NCI-H146 treated with DMSO at 0.1 percent for 48 hours (cell line): ENCODE measurements around the gene OCIAD1.
"Not testable (repeated sequence)": the region's sequence is repeated elsewhere in the genome, so short reads cannot be mapped to it uniquely, and the experiment has no call there.

ENCODE experiments used
- DNase-seq: peaks from one replicate; lab custom pipeline; 2025; ENCODE audit not compliant: unreplicated experiment; lab: John Stamatoyannopoulos, UW

OCIAD1 gene

DNA sequence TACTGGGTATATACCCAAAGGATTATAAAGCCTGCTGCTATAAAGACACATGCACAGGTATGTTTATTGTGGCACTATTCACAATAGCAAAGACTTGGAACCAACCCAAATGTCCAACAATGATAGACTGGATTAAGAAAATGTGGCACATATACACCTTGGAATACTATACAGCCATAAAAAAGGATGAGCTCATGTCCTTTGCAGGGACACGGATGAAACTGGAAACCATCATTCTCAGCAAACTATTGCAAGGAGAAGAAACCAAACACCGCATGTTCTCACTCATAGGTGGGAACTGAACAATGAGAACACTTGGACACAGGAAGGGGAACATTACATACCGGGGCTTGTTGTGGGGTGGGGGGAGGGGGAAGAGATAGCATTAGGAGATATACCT lies 58.9 kb downstream of the OCIAD1 start:
- not testable (repeated sequence) for DNase-seq

- DNase-seq, result no peak
Measured at GRCh38 chr4:48891028-48891619, 60.2 kb downstream of the OCIAD1 start.

DNA sequence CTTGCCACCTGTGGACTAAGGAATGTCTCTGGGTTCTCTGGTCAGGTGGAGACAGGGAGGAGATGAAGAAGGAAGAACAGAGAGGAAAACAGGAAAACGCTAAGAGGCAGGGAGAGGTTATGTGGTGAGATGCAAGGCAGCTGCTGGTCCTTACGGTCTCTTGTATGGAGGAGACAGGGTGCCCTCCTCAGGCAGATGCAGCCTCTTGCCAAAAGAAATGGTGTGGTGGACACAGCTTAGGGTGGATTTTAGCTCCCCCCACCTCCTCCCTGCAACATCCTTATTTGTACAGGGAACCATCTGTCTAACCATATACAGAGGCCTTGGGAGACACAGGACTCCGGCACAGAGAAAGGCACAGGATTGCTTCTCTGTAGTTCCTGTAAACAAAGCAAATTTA lies 66.0 kb downstream of the OCIAD1 start:
- DNase-seq, result no peak

GRCh38 chr4:48898733-48899431 lies 68.0 kb downstream of the OCIAD1 start:
- DNase-seq, result peak; percentile 5

- DNase-seq, result no peak
Measured at GRCh38 chr4:48899432-48899749, 68.5 kb downstream of the OCIAD1 start.

DNA sequence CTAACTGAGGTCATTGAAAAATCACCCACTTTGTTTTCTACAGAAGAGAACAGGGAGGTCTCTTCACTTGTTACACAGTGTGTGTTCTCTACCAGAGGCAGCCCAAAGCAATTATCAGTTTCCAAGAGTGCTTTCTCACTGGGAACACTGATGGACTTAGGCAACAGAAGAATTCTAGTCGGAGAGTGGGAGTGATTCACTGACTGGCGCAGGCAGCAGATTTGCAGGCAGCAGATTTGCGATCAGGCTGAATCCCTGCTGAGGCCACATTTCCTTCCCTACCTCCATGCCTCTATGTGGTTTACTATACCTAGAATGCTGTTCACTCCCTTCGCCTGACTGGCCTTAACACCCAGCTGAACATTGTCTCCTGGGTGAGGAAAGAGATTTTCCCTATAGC lies 69.1 kb downstream of the OCIAD1 start:
- no peak for DNase-seq

- no peak for DNase-seq
Measured at GRCh38 chr4:48901196-48901595, 70.3 kb downstream of the OCIAD1 start.

GRCh38 chr4:48902266-48902665 lies 71.4 kb downstream of the OCIAD1 start:
- no peak for DNase-seq

DNA sequence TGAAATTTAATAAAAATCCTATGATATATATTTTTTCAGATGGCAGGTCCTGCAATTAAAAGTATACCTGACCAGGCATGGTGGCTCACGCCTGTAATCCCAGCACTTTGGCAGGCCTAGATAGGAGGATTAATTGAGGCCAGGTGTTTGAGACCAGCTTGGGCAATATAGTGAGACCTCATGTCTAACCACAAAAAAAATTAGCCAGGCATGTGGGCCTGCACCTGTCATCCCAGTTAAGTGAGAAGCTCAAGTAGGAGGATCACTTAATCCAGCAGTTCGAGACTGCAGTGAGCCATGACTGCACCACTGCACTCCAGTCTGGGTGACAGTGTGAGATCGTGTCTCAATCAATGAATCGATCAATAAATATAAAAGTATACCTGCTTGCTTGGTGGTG lies 73.2 kb downstream of the OCIAD1 start:
- DNase-seq, result no peak

- DNase-seq, result no peak
Measured at GRCh38 chr4:48904541-48905142, 73.8 kb downstream of the OCIAD1 start.

DNA sequence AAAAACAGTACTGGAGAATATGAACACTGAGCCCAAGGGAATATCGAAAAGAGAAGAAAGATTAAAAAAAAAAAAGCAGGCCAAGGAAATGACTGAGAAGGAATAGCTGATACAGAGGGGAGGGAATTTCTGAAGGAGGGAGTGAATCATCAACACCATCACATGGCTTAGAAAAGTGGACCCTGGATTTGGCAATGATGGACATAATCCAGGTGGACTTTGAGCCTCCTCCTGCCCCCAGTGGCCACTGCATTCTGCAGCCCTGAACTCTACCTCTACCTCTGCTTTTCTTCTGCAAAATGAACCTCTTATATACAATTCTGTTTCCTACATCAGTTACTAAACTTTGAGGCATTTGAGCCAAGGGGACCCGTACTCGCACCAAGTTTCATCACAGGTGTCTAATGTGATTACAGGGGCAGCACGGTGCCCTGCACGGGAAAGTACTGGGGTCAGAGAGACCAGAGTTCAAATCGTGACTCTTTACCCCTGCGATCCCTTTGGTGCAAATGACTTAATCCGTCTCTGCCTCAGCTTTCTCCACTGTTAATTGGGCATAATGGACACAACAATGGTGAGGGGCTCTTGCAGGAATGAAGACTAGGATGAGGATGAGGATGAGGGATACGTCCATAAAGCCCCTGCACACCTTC lies 74.6 kb downstream of the OCIAD1 start:
- DNase-seq, result no peak

DNA sequence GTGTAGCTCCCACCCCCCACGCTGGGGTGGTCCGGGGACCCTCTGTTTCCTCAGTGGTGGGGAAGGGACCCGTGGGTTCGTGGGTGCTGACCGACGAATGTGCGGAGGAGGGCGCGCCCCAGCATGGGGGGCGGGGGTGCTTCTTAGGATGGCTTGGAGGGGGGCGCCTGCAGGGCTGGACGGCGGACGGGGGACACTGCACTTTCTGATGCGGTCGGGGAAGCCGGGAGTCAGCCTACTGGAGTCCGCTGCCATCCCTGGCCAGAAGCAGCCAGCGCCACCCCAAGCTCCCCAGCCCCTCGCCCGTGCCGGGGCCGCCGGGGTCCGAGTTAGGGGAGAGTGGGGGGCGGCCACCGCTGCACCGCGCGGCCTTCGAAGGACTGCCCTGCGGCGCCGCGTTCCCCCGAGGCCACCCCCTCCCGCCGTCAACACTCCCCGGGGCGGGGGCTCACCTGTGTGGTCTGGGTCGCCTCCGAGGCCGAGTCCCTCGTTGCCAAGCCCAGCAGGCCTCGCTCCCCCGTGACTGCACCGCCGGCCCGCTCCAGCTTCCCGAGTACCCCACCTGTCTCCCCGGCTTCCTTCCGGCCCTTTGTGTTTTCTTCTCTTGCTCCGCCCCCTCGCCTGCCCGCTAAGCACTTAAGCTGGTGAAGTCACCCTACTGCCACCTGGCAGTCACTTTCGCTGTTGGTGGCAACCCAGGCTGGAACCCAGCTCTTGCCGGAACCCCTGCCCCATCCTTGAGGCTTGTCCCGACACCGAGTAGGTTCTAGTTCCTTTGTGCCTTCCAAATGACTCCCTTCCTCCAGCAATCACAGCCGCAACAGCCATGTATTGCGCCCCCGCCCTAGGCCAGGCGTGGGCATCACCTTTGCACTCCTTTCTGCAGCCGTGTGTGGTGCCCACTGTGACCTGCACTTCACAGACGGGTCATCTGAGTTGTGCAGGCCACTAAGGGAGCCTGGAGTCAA lies 75.6 kb downstream of the OCIAD1 start, which contains the start of gene OCIAD2:
TSS of gene OCIAD2 (minus strand) at position 569 of the 968 bp plus-strand sequence. CDS start 2,225 bp downstream, outside the sequence.
- DNase-seq, result peak; percentile 85

GRCh38 chr4:48907706-48908477 lies 77.0 kb downstream of the OCIAD1 start:
- no peak for DNase-seq

DNA sequence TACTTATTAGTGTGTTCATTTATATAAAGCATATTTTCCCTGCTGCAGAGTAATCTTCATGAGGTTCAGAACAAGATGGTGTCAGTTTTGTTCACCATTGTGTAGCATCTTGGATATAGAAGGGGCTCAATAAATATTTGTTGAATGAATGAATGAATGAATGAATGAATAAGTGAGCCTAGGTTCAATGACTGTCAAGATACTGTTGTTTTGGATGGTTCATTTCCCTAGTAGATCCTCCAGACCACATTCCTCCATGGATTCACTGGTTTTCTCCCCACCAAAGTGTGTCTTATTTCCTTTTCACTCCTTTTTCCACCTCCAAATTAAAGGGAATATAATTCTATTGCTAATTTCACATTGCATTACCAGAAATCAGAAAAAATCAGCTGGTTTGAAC lies 77.8 kb downstream of the OCIAD1 start:
- no peak for DNase-seq

DNA sequence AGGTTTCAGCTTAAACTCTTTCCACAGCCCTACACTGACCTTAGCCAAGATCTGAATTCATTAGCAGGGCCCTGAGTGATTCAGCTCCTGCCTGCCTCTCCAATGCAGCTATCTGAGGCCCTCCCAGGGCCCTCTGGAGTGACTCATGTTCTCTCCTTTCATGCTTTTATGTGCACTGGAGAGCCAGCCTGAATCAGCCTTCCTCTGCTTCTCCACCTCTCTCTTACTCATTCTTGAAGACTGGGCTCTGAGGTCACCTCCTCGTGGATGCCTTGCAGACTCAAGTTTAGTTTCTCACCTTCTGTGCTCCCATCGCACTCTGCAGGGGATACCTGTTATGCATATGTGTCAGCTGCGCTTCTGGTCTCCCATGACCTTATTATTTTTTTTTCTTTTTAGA lies 78.8 kb downstream of the OCIAD1 start:
- no peak for DNase-seq

DNA sequence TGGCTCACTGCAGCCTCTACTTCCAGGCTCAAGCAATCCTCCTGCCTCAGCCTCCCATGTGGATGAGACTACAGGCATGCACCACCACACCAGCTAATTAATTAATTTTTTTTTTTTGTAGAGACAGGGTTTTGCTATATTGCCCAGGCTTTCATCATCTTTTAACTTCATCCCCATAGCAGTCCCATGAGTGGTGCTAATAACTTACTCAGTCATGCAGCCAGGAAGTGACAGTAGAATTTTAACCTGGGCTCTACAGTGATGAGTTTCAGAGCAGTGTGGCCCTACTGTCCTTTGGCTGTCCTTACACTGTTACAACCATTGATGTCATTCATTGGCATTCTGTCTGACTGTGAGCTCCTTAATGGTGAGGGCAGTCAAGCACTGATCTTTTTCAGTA lies 79.6 kb downstream of the OCIAD1 start:
- no peak for DNase-seq
